Psoas muscle (tissue), 8 donors: ENCODE results near the gene PODXL2. TPM values are rescaled to one million over a fixed set of nuclear protein-coding genes. Genes with fewer than 3 reads are reported as not detected.

Experiments
- ATAC-seq, 4 donors: fragments of 200-7000 bp; cut with Tn5 transposase; one replicate each; pipeline ENCODE4 v1.9.1; 2020; ENCODE audit warnings: moderate library complexity in 3 of 4, mild to moderate bottlenecking in 2 of 4
- DNase-seq, 2 donors: peaks; one replicate each; pipeline ENCODE4 v3.0.0-alpha.2; 2020
- H3K27ac ChIP-seq: fragments of 200-600 bp; one replicate; pipeline ENCODE4 v1.8.0; 2022
- H3K27me3 ChIP-seq, 3 donors: fragments of 200-600 bp in 1 of 3; one replicate each; pipeline versions ENCODE4 v1.6.1 to v1.8.0; 2013 to 2022; ENCODE audit warnings: low read length in 2 of 3, mild to moderate bottlenecking in 2 of 3, moderate library complexity in 1 of 3; ENCODE audit not compliant: insufficient read depth in 3 of 3
- H3K36me3 ChIP-seq, 2 donors: fragments of 200-600 bp in 1 of 2; one replicate each; pipeline versions ENCODE4 v1.6.1 to v1.8.0; 2013 to 2022; ENCODE audit warnings: low read depth in 1 of 2, mild to moderate bottlenecking in 1 of 2, moderate library complexity in 1 of 2; ENCODE audit not compliant: insufficient read depth in 1 of 2
- H3K4me1 ChIP-seq: fragments of 200-600 bp; one replicate; pipeline ENCODE4 v1.8.0; 2022
- H3K4me3 ChIP-seq: fragments of 200-600 bp; one replicate; pipeline ENCODE4 v1.8.0; 2022; ENCODE audit warnings: mild to moderate bottlenecking
- H3K9me3 ChIP-seq: fragments of 200-600 bp; one replicate; pipeline ENCODE4 v1.8.0; 2022
- WGBS, 3 donors: extraction: QIAGEN DNeasy Blood & Tissue Kit; methylation state at CpG; one replicate each; pipeline versions ENCODE4 v1.1.6 to v1.1.7; 2013; 5-methylcytosine and 5-hydroxymethylcytosine counted together
- intact Hi-C, 2 donors: fragments of 100-400 bp; cut with DNase I; formaldehyde crosslinking; loops; one replicate each; pipeline versions ENCODE4 v1.11.0 to v1.14.2; 2022
- polyA plus RNA-seq, 3 donors: library from polyadenylated mRNA; stranded (reverse); fragments of 200-250 nt; gene quantifications; one replicate each; pipeline ENCODE4 v1.2.3, GENCODE V29; 2013
- total RNA-seq, 4 donors: library from RNA; stranded (reverse); fragmentation: NEBNext Ultra II Directional in 2 of 4; extraction: Animal tissue kit (Norgen Biotek cat#: 25700) in 2 of 4; gene quantifications; one replicate each; pipeline versions ENCODE4 v1.2.1 to v1.2.4, GENCODE V29; 2021 to 2023
- TF ChIP-seq, protein P1 (sequence below): fragments of 200-600 bp; IDR thresholded peaks from one replicate; pipeline ENCODE4 v1.8.0; 2022; ENCODE audit warnings: antibody characterized with exemption
- donor health status: healthy with polysubstance abuse.
- donor health status: DM: no; HTN: no; CAD: no; lungs with moderate emphysema.
- donor health status: Bipolar disorder and iron deficiency.
- donor health status: healthy.
- donor health status: DM: yes; HTN: yes; CAD: no.
- donor health status: DM: no; HTN: no; CAD: no.
- donor health status: DM: no; HTN: no; CAD: no.
- donor health status: DM: yes; HTN: yes; CAD: no.

PODXL2 gene
- total and polyA plus RNA-seq, 7 donors: 1.4 to 3.0 (median 2.1) TPM

DNA sequence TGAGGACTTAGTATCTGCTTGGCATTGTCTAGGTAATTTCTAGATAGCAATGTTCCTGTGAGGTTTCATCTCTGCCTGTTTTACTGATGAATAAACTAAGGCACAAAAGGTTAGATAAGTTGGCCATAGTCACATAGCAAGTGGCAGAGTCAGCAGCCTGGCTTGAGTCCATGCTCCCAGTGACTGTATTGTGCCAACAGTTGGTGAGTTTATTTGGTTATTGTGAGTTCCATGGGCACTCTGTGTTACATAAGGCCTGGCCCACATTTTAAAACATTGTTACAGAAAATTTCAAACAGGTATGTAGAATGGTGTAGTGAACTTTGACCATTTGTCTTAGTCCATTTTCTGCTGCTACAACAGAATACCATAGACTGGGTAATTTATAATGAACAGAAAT lies 15.6 kb upstream of the PODXL2 start:
- intact Hi-C loops: no loop called here
- ATAC-seq (peak in 2 of 4 donors; percentile 26 to 49), DNase-seq (no peak)
- H3K4me1 ChIP-seq: peaks cover 7% of the 10 kb centered on the region
- H3K36me3 ChIP-seq: peaks cover 0 to 13% of the 10 kb centered on the region in 2 donors
- TF ChIP-seq, protein P1, sequence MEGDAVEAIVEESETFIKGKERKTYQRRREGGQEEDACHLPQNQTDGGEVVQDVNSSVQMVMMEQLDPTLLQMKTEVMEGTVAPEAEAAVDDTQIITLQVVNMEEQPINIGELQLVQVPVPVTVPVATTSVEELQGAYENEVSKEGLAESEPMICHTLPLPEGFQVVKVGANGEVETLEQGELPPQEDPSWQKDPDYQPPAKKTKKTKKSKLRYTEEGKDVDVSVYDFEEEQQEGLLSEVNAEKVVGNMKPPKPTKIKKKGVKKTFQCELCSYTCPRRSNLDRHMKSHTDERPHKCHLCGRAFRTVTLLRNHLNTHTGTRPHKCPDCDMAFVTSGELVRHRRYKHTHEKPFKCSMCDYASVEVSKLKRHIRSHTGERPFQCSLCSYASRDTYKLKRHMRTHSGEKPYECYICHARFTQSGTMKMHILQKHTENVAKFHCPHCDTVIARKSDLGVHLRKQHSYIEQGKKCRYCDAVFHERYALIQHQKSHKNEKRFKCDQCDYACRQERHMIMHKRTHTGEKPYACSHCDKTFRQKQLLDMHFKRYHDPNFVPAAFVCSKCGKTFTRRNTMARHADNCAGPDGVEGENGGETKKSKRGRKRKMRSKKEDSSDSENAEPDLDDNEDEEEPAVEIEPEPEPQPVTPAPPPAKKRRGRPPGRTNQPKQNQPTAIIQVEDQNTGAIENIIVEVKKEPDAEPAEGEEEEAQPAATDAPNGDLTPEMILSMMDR: no peak
- H3K4me3 ChIP-seq: no peak overlapping the region
- no peaks in the 10 kb centered on the region for H3K27me3 ChIP-seq
- no peaks in the 10 kb centered on the region for H3K9me3 ChIP-seq
- no peak overlapping the region for H3K27ac ChIP-seq

DNA sequence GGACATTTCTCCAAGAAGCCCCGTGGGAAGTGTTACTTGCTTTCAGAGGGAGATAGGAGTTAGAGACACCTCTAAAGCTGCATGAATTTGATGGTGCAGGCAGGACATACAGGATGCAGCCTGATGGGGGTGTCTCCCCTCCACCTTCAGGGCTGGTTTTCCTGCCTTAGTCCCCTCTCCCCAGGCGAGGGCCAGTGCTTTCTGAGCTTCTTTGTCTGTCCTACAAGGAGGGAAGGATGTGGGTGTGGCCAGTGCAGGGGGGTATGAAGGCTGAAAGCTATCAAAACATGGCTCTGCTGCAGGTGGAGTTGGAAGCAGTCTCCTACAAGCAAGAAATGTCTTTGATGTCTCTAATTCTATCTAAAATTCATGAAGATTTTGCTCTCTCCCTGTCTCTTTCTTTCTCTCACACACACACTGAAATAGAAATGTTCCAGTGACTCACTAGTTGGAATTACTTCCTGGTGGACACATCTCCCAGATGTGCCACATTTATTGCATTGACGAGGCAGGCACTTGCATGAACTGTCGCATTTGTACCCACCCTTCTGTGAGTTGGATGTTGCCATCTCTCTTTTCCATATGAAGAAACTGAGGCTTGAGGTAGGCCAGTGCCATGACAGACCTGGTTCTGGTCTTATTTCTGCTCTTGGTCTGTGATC lies 13.9 kb upstream of the PODXL2 start:
- Histone ChIP-seq H3K4me3 (no peak overlapping the region), H3K9me3 (no peaks in the 10 kb centered on the region), H3K27ac (no peak overlapping the region), H3K4me1 (no peaks in the 10 kb centered on the region), H3K36me3 (peaks cover 0 to 21% of the 10 kb centered on the region in 2 donors), H3K27me3 (no peaks in the 10 kb centered on the region)
- TF ChIP-seq, protein P1: no peak
- WGBS, 3 donors: 85 to 93% (median 90%) methylated on average over 4 of the region's 4 CpGs
- DNase-seq (no peak), ATAC-seq (no peak)
- intact Hi-C loops: no loop called here

DNA sequence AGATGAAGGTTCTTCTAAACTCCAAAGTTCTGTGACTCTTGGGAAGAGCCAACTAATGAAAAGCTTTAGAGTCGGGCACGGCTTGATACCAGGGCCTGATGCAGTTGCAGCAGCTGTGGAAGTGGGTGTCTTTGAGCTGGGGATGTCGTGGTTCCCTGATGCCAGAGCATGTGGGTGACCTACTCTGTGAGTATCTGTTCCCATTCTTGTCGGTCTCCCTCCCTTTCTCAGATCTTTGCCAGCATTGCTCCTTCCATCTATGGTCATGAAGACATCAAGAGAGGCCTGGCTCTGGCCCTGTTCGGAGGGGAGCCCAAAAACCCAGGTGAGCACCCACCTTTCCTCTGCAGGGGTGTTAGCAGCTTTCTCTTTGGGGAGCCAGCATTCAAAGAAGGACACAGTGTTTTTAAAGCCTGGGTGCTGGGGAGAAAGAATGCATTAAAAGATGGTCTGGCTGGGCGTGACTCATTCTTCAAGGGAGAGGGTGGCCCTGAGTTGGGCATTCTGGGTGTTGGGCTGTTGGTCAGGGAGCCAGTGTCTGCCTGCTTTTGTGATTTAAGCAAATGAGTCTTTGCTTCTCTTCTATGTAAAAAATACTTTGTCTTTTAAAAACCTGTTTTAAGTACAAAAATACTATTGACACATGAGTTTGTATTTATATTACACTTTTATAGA lies 13.2 kb upstream of the PODXL2 start:
- no peaks in the 10 kb centered on the region for H3K9me3 ChIP-seq
- TF ChIP-seq, protein P1: no peak
- ATAC-seq (no peak), DNase-seq (no peak)
- peaks cover 0 to 22% of the 10 kb centered on the region in 2 donors for H3K36me3 ChIP-seq
- no peaks in the 10 kb centered on the region for H3K4me1 ChIP-seq
- intact Hi-C loops: no loop called here
- no peaks in the 10 kb centered on the region for H3K27me3 ChIP-seq
- no peak overlapping the region for H3K4me3 ChIP-seq
- 80 to 89% (median 86%) methylated on average over 6 of the region's 6 CpGs for WGBS, 3 donors
- no peak overlapping the region for H3K27ac ChIP-seq

DNA sequence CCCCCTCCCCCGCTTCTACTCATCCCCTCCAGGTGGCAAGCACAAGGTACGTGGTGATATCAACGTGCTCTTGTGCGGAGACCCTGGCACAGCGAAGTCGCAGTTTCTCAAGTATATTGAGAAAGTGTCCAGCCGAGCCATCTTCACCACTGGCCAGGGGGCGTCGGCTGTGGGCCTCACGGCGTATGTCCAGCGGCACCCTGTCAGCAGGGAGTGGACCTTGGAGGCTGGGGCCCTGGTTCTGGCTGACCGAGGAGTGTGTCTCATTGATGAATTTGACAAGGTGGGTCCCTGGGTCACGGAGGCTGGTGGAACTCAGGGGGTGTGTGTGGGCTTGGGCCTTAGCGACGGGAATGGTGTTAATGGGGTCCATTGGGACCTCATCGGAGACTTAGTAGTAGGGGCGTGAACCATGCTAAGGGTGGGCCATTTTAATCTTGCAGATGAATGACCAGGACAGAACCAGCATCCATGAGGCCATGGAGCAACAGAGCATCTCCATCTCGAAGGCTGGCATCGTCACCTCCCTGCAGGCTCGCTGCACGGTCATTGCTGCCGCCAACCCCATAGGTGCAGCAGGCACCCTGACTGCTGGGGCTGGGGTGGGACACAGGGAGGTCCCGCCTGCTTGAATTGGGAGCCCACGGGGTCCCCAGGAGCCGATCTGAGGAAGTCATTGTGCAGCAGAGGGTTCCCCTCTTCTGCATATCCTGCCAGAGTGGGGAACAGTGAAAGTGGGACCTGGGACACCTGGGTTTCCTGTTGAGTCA lies 12.0 kb upstream of the PODXL2 start:
- H3K9me3 ChIP-seq: no peaks in the 10 kb centered on the region
- WGBS, 3 donors: 96 to 97% (median 96%) methylated on average over 26 of the region's 26 CpGs
- ATAC-seq (no peak), DNase-seq (no peak)
- peaks cover 0 to 30% of the 10 kb centered on the region in 2 donors for H3K36me3 ChIP-seq
- no peak overlapping the region for H3K27ac ChIP-seq
- no peaks in the 10 kb centered on the region for H3K4me1 ChIP-seq
- H3K4me3 ChIP-seq: no peak overlapping the region
- no peaks in the 10 kb centered on the region for H3K27me3 ChIP-seq
- TF ChIP-seq, protein P1: no peak
- intact Hi-C loops: no loop called here
